ENCODE data around the gene FBXL20. TPM values are rescaled to one million over a fixed set of nuclear protein-coding genes. Genes with fewer than 3 reads are reported as not detected.
A peak's percentile ranks its signal among the peaks of the same experiment; 100 is the strongest.

The FBXL20 gene
- total RNA-seq, 1 donor from 2014 or later, result 14.2 TPM

DNA sequence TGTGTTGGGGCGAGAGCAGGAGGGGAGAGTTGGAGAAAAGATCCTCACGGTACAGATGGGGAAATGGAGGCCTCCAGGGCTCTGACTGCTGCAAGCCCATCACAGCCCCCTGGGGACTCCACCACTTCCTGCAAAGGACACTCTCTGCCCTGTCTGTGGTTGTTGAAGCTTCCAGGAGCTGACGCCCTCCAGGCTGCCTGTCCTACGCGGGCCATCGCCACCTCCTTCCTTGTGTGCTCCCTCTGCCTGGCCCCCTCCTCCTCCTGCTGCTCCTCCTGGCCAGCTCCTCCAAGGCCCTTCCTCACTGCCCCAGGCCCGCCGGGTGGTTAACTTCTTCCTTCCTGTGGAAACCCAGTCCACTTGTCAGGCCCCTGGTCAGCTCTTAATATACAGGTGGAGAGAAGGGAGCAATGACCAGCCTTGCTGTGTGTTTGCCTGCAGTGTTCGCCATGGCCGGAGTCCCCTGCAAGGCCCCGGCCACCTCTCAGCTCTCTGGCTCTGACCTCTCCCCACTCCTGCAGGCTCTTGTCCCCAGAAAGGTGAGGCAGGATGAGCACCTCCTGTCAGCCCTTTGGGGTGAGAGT lies 157.3 kb downstream of the FBXL20 start:
- peaks cover 18% of the 10 kb centered on the region for H3K4me1 ChIP-seq
- TF ChIP-seq CTCF (IDR thresholded peaks at IDR 0.05; ENCODE audit: borderline replicate concordance), result no peak
- H3K27me3 ChIP-seq (ENCODE audit: low read depth), result peaks cover 17% of the 10 kb centered on the region
- no peak for DNase-seq
- H3K27ac ChIP-seq (replicated peaks), result no peak overlapping the region
- H3K9me3 ChIP-seq (replicated peaks), result no peaks in the 10 kb centered on the region
- intact Hi-C loops (cut with micrococcal nuclease), result loop anchor here (10.0 kb wide), 1 partner anchor 79 kb away; the partner anchor contains the start of gene ARL5C
- H3K4me3 ChIP-seq, result no peak overlapping the region
- no peaks in the 10 kb centered on the region for H3K36me3 ChIP-seq

GRCh38 chr17:39243155-39243554 lies 158.3 kb downstream of the FBXL20 start:
- Histone ChIP-seq H3K27me3 (ENCODE audit: low read depth) (peaks cover 26% of the 10 kb centered on the region), H3K4me3 (no peak overlapping the region), H3K4me1 (peaks cover 23% of the 10 kb centered on the region), H3K9me3 (replicated peaks) (no peaks in the 10 kb centered on the region), H3K36me3 (no peaks in the 10 kb centered on the region), H3K27ac (replicated peaks) (no peak overlapping the region)
- no peak for TF ChIP-seq CTCF (IDR thresholded peaks at IDR 0.05; ENCODE audit: borderline replicate concordance)
- intact Hi-C loops (cut with micrococcal nuclease), result loop anchor here (10.0 kb wide), 1 partner anchor 78 kb away; the partner anchor contains the start of gene ARL5C
- DNase-seq, result no peak

- Histone ChIP-seq H3K9me3 (replicated peaks) (no peaks in the 10 kb centered on the region), H3K27ac (replicated peaks) (no peak overlapping the region), H3K4me1 (peaks cover 26% of the 10 kb centered on the region), H3K4me3 (no peak overlapping the region), H3K36me3 (no peaks in the 10 kb centered on the region), H3K27me3 (ENCODE audit: low read depth) (peaks cover 38% of the 10 kb centered on the region)
- intact Hi-C loops (cut with micrococcal nuclease), result loop anchor here (10.0 kb wide), 1 partner anchor 76 kb away; the partner anchor contains the start of gene ARL5C
- no peak for TF ChIP-seq CTCF (IDR thresholded peaks at IDR 0.05; ENCODE audit: borderline replicate concordance)
- DNase-seq, result no peak
Measured at GRCh38 chr17:39240631-39241030, 160.8 kb downstream of the FBXL20 start.

DNA sequence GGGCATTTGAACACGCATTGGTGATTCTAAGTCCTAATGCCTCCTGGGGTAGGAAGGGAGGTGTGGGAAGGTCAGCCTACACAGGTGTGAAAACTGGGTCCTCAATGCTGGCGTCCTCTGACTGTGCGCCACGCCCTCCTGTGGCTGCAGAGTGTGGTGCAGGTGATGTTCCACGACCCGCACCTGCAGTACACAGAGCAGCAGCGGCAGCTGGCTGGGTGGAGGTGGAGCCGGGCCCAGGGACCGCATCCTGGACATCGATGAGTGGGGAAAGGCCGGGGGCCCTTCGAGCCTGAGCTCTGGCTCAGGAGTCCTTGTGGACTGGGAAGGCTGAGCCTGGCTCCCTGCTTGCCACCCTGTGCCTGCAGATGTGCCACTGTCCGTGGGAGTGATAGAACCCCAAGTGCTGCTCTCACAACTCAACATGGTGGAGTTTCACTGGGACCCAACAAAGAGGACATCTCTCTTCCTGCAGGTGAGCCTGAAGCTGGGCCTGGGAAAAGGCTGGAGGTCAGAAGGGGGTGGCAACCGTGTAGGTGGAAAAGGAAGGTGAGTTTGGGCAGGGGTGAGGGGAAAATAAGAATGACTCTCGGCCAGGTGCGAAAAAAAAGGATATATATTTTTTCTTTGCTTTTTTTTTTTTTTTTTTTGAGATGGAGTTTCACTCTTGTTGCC lies 161.6 kb downstream of the FBXL20 start:
- intact Hi-C loops (cut with micrococcal nuclease), result loop anchor here (10.0 kb wide), 1 partner anchor 75 kb away; the partner anchor contains the start of gene ARL5C
- H3K27ac ChIP-seq (replicated peaks), result no peak overlapping the region
- TF ChIP-seq CTCF (IDR thresholded peaks at IDR 0.05; ENCODE audit: borderline replicate concordance), result peak; percentile 62
- H3K4me3 ChIP-seq, result no peak overlapping the region
- no peaks in the 10 kb centered on the region for H3K9me3 ChIP-seq (replicated peaks)
- DNase-seq, result no peak
- H3K4me1 ChIP-seq, result peaks cover 19% of the 10 kb centered on the region
- peaks cover 46% of the 10 kb centered on the region for H3K27me3 ChIP-seq (ENCODE audit: low read depth)
- no peaks in the 10 kb centered on the region for H3K36me3 ChIP-seq

DNA sequence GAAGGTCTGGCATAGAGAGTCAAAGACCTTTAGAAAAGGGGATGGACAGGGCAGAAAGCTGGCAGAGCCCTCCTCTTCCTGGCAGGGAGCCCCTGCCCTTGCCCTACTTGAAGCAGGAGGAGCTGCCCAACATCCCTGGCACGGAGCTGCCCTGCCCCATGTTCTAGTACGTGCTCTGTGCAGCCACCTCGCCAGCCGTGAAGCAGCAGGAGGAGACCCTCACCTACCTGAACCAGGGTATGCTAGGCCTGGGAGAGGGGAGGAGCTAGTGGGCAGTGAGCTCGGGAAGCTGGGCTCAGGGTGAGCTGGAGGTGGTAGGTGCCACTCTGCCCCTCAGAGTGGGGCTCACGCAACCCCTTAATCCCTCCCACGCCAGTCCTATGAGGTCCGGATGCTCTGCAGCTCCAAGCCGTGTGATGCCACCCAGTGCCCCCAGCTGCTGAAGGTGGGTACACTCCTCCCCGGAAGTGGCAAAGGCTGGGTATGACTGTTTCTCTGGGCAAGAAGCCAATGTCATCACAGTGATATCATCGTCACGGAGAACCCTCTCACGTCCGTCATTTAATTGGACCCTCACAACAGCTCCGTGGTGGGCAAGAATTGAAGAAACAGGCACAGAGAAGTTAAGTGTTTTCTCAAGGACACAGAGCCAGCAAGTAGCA lies 163.0 kb downstream of the FBXL20 start:
- H3K27me3 ChIP-seq (ENCODE audit: low read depth), result peaks cover 59% of the 10 kb centered on the region
- no peak for TF ChIP-seq CTCF (IDR thresholded peaks at IDR 0.05; ENCODE audit: borderline replicate concordance)
- no peak overlapping the region for H3K27ac ChIP-seq (replicated peaks)
- intact Hi-C loops (cut with micrococcal nuclease), result no loop called here
- H3K9me3 ChIP-seq (replicated peaks), result no peaks in the 10 kb centered on the region
- DNase-seq, result peak; percentile 55
- no peaks in the 10 kb centered on the region for H3K36me3 ChIP-seq
- H3K4me1 ChIP-seq, result peaks cover 9% of the 10 kb centered on the region
- no peak overlapping the region for H3K4me3 ChIP-seq

All from left ventricle myocardium inferior (tissue), 1 donor.